Activated CD4-positive, alpha-beta T cell treated with anti-CD3 and anti-CD28 coated beads, Interleukin-2, amount 10 ng/mL, durations not matched to agents 7 days and 5 days (primary cell): ENCODE measurements around the gene MKI67. TPM values are rescaled to one million over a fixed set of nuclear protein-coding genes. Genes with fewer than 3 reads are reported as not detected.
A peak's percentile ranks its signal among the peaks of the same experiment; 100 is the strongest.

ENCODE experiments used
- CTCF ChIA-PET: fragments of 350-600 bp; sonication (Branson Sonifier 250); formaldehyde crosslinking; loops from one replicate; lab custom pipeline; 2021; ENCODE audit warnings: antibody characterized with exemption; lab: Charles Lee
- POLR2A ChIA-PET: fragments of 350-600 bp; sonication (Branson Sonifier 250); formaldehyde crosslinking; loops from one replicate; lab custom pipeline; 2021; ENCODE audit warnings: antibody characterized with exemption; lab: Charles Lee
- DNase-seq: peaks from one replicate; pipeline ENCODE4 v3.0.0-alpha.2; 2020
- H3K27ac Mint-ChIP-seq: one replicate; pipeline ENCODE4 v1.8.0; 2021; ENCODE audit warnings: mild to moderate bottlenecking, moderate library complexity, mixed read lengths
- H3K27me3 Mint-ChIP-seq: one replicate; pipeline ENCODE4 v1.8.0; 2021; ENCODE audit warnings: mixed read lengths
- H3K36me3 Mint-ChIP-seq: one replicate; pipeline ENCODE4 v1.8.0; 2021; ENCODE audit warnings: low read depth, mixed read lengths
- H3K4me1 Mint-ChIP-seq: one replicate; pipeline ENCODE4 v1.8.0; 2021; ENCODE audit warnings: mixed read lengths
- H3K4me3 Mint-ChIP-seq: one replicate; pipeline ENCODE4 v1.8.0; 2021; ENCODE audit warnings: mild to moderate bottlenecking, moderate library complexity, mixed read lengths
- H3K9me3 Mint-ChIP-seq: one replicate; pipeline ENCODE4 v1.8.0; 2021; ENCODE audit warnings: mixed read lengths
- total RNA-seq, 2 experiments: library from RNA; stranded (reverse); gene quantifications; one replicate each; pipeline ENCODE4 v1.2.3, GENCODE V29; 2021

MKI67 gene
- total RNA-seq, 2 experiments from 2014 or later: 328 to 345 TPM

DNA sequence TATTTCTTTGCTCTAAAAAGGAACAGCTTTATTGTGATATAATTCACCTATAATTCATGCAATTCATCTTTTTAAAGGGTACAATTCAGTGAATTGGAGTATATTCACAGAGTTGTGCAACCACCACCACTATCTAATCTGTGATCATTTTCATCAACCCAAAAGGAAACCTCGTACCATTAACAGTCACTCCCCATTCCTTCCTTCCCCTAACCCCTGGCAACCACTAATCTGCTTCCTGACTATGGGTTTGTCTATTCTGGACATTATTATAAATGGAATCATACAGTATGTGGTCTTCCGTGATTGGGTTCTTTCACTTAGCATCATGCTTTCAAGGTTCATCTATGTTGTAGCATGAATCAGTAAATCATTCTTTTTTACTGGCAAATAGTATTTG, 52.3 kb downstream of the MKI67 start:
- POLR2A ChIA-PET: no interaction called here
- H3K4me3 Mint-ChIP-seq: no peak overlapping the region
- CTCF ChIA-PET: interaction anchor here (1.8 to 3.0 kb wide), 2 partner anchors 11 to 39 kb away, joined by 5 to 12 read pairs; no protein-coding TSS in a partner anchor
- H3K4me1 Mint-ChIP-seq: peaks cover 17% of the 10 kb centered on the region
- H3K9me3 Mint-ChIP-seq: no peaks in the 10 kb centered on the region
- DNase-seq: no peak
- H3K27me3 Mint-ChIP-seq: no peaks in the 10 kb centered on the region
- H3K27ac Mint-ChIP-seq: no peak overlapping the region
- peaks cover 35% of the 10 kb centered on the region for H3K36me3 Mint-ChIP-seq

DNA sequence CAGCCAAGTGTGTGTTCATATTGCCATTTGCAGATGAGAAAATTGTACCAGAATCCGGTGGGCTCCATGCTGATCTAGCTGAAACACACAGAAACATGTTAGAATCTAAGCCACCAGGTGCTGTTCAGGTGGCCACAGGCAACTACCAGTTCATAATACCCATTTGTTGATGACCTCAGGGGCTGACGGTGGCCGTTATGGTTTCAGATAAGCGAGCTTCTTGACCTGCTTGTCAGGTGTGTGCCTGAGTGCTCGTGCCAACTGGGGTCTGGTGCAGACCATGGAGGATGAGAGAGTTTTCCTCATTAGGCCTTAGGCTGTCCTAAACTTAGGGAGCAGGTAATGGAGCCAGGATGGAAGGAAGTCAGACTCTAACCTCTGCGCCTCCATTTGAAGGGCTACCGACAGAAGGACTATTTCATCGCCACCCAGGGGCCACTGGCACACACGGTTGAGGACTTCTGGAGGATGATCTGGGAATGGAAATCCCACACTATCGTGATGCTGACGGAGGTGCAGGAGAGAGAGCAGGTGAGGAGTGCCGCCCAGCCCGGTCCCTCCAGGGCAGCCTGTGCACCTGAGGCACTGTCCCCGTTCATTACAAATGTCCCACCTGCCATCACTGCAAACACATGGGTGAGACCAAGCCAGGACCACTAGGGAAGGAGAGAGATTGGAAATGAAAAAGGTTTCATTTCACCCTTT, 53.1 kb downstream of the MKI67 start:
- POLR2A ChIA-PET: no interaction called here
- no peaks in the 10 kb centered on the region for H3K27me3 Mint-ChIP-seq
- H3K4me1 Mint-ChIP-seq: peaks cover 17% of the 10 kb centered on the region
- no peak overlapping the region for H3K4me3 Mint-ChIP-seq
- H3K27ac Mint-ChIP-seq: no peak overlapping the region
- DNase-seq: no peak
- CTCF ChIA-PET: interaction anchor here (3.0 kb wide), 1 partner anchor 38 kb away, joined by 12 read pairs; no protein-coding TSS in a partner anchor
- H3K36me3 Mint-ChIP-seq: peaks cover 37% of the 10 kb centered on the region
- no peaks in the 10 kb centered on the region for H3K9me3 Mint-ChIP-seq

- CTCF ChIA-PET: interaction anchor here (4.4 kb wide), 1 partner anchor 37 kb away, joined by 51 read pairs; no protein-coding TSS in a partner anchor
- POLR2A ChIA-PET: no interaction called here
- Mint-ChIP-seq H3K27me3 (no peaks in the 10 kb centered on the region), H3K4me1 (peaks cover 22% of the 10 kb centered on the region), H3K9me3 (peaks cover 4% of the 10 kb centered on the region), H3K4me3 (no peak overlapping the region), H3K36me3 (peaks cover 44% of the 10 kb centered on the region), H3K27ac (no peak overlapping the region)
- no peak for DNase-seq
Observed at GRCh38 chr10:128072046-128072445, 54.2 kb downstream of the MKI67 start.

- ChIA-PET POLR2A (no interaction called here), CTCF (interaction anchor here (4.4 kb wide), 1 partner anchor 37 kb away, joined by 51 read pairs; no protein-coding TSS in a partner anchor)
- DNase-seq: no peak
- Mint-ChIP-seq H3K36me3 (peaks cover 51% of the 10 kb centered on the region), H3K4me3 (no peak overlapping the region), H3K27ac (peak overlapping the region; percentile 47), H3K9me3 (peaks cover 5% of the 10 kb centered on the region), H3K27me3 (no peaks in the 10 kb centered on the region), H3K4me1 (peaks cover 29% of the 10 kb centered on the region)
Observed at GRCh38 chr10:128071417-128071782, 54.8 kb downstream of the MKI67 start.

DNA sequence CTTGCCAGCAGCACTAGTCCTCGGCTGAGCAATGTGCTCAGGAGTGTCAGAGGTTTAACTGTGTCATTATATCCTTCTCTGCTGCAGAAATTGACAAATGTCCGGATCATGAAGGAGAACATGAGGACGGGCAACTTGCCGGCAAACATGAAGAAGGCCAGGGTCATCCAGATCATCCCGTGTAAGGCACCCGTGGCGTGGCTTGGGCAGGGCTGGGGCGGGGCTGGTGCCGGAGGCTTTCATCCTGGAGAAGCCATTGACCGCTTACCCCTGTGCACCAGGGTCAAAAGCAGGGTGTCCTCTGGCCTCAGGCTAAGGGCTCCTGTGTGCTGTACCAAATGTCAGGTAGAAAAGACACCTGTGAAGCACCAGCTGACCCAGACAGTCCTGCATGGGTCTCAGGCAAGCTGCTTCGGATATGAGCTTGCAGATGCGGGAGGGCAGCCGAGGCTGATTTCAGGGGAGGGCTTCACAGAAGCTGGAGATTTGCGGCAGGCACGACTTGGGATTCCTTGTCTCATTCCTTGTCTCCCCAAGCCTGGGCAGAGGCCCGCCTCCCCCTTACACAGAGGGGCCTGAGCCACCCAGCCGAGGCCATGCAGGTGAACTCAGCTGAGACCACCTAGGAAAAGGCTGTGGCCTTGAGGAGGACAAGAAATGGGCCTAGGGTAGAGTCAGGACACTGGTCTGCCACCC, 55.4 kb downstream of the MKI67 start:
- H3K36me3 Mint-ChIP-seq: peaks cover 56% of the 10 kb centered on the region
- no peaks in the 10 kb centered on the region for H3K27me3 Mint-ChIP-seq
- peak overlapping the region; percentile 47 for H3K27ac Mint-ChIP-seq
- ChIA-PET CTCF (interaction anchor here (0.6 to 4.4 kb wide), 5 partner anchors 11 to 165 kb away, joined by 3 to 51 read pairs (median 11); no protein-coding TSS in a partner anchor), POLR2A (no interaction called here)
- peaks cover 32% of the 10 kb centered on the region for H3K4me1 Mint-ChIP-seq
- DNase-seq: no peak
- no peak overlapping the region for H3K4me3 Mint-ChIP-seq
- H3K9me3 Mint-ChIP-seq: peaks cover 5% of the 10 kb centered on the region

DNA sequence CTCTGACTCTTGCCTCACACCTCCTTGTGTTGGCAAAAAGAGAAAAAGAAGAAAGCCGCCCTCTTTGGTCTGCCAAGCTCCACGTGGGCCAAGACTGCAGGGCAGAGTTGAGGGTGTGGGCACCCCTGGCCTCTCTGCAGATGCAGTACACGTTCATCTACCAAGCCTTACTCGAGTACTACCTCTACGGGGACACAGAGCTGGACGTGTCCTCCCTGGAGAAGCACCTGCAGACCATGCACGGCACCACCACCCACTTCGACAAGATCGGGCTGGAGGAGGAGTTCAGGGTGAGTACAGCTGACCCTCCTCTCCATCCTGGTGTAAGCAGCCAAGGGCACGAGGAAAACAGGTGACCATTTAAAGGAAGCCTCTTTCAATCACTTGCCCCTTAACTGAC, 56.1 kb downstream of the MKI67 start:
- POLR2A ChIA-PET: no interaction called here

GRCh38 chr10:128069351-128070051, 56.7 kb downstream of the MKI67 start:
- ChIA-PET POLR2A (no interaction called here), CTCF (interaction anchor here (0.9 to 4.4 kb wide), 33 partner anchors 9 to 215 kb away, joined by 3 to 51 read pairs (median 4); partner anchors contain the start of gene PTPRE)
- Mint-ChIP-seq H3K36me3 (peaks cover 57% of the 10 kb centered on the region), H3K27me3 (no peaks in the 10 kb centered on the region), H3K9me3 (peaks cover 5% of the 10 kb centered on the region), H3K4me1 (peaks cover 46% of the 10 kb centered on the region), H3K4me3 (no peak overlapping the region), H3K27ac (no peak overlapping the region)
- peak; percentile 82 for DNase-seq

More for the DNA sequence above, 56.1 kb downstream of the MKI67 start:
- no peak overlapping the region for H3K27ac Mint-ChIP-seq
- H3K4me3 Mint-ChIP-seq: no peak overlapping the region
- H3K36me3 Mint-ChIP-seq: peaks cover 59% of the 10 kb centered on the region
- CTCF ChIA-PET: interaction anchor here (0.6 to 4.4 kb wide), 14 partner anchors 10 to 175 kb away, joined by 3 to 51 read pairs (median 6); no protein-coding TSS in a partner anchor
- H3K9me3 Mint-ChIP-seq: peaks cover 5% of the 10 kb centered on the region
- H3K27me3 Mint-ChIP-seq: no peaks in the 10 kb centered on the region
- no peak for DNase-seq
- peaks cover 39% of the 10 kb centered on the region for H3K4me1 Mint-ChIP-seq

DNA sequence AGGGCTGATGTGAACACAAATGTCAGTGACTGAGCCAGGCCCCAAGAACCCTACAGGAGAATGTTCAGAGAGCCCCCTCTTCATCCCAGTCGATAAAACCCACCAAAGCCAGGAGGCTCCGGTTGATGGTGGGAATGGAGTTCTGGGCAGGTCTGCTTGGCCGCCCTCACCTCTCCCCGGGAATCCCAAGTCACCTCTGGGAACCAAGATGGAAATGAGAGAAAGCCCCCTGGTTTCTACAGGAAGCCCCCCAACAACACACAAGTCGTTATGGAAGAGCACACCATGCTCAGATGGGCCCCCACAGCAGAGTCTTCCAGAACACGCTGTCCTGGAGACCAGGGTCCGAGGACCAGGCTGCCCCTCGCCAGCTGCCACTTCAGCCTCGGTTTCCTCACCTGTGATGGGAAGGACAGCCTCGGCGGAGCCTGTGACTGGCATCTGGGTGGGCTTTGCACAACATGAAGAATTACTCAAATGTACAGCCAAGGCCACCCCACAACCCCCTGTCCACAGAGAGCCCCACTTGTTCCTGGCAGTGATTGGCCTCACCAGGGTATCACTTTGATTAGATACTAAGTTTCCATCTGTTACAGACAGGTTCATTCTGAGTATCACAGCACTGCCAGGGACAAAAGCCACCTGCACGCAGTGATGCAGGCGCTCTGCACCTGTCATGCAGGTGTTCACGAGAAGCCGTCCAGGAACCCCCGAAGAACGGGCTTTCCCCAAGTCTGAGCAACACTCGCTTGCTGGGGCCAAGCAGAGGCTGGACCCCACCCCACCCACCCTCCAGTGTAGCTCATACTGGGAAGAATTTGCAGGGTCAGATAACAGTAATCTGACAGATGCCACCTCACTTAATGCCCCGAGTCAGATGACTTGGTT, 57.6 kb downstream of the MKI67 start:
- ChIA-PET POLR2A (no interaction called here), CTCF (interaction anchor here (0.6 to 4.4 kb wide), 34 partner anchors 9 to 215 kb away, joined by 3 to 51 read pairs (median 4); partner anchors contain the start of gene PTPRE)
- H3K36me3 Mint-ChIP-seq: peaks cover 52% of the 10 kb centered on the region
- no peak overlapping the region for H3K27ac Mint-ChIP-seq
- peaks cover 5% of the 10 kb centered on the region for H3K9me3 Mint-ChIP-seq
- DNase-seq: no peak
- H3K4me3 Mint-ChIP-seq: no peak overlapping the region
- peaks cover 49% of the 10 kb centered on the region for H3K4me1 Mint-ChIP-seq
- H3K27me3 Mint-ChIP-seq: no peaks in the 10 kb centered on the region

- no peak overlapping the region for H3K27ac Mint-ChIP-seq
- no peaks in the 10 kb centered on the region for H3K27me3 Mint-ChIP-seq
- peaks cover 52% of the 10 kb centered on the region for H3K4me1 Mint-ChIP-seq
- no peak overlapping the region for H3K4me3 Mint-ChIP-seq
- POLR2A ChIA-PET: no interaction called here
- peaks cover 5% of the 10 kb centered on the region for H3K9me3 Mint-ChIP-seq
- CTCF ChIA-PET: interaction anchor here (0.6 to 4.4 kb wide), 4 partner anchors 20 to 132 kb away, joined by 3 to 51 read pairs (median 11); no protein-coding TSS in a partner anchor
- DNase-seq: no peak
- peaks cover 45% of the 10 kb centered on the region for H3K36me3 Mint-ChIP-seq
Observed at GRCh38 chr10:128067691-128068397, 58.4 kb downstream of the MKI67 start.

DNA sequence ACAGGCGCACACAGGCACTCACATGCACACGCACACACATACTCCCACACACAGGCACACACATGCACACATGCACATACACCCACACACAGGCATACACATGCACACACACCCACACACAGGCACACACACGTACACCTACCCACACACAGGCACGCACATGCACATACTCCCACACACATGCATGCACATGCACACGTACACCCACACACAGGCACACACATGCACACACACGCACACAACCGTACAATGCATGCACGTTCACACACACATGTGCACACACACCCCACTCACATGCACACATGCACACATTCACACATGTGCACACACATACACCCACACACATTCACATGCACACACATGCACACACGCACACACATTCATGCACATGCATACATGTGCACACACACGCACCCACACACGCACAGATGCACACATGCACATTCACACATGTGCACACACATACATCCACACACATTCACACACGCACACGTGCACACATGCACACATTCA, 59.3 kb downstream of the MKI67 start:
- CTCF ChIA-PET: no interaction called here
- peaks cover 61% of the 10 kb centered on the region for H3K4me1 Mint-ChIP-seq

DNA sequence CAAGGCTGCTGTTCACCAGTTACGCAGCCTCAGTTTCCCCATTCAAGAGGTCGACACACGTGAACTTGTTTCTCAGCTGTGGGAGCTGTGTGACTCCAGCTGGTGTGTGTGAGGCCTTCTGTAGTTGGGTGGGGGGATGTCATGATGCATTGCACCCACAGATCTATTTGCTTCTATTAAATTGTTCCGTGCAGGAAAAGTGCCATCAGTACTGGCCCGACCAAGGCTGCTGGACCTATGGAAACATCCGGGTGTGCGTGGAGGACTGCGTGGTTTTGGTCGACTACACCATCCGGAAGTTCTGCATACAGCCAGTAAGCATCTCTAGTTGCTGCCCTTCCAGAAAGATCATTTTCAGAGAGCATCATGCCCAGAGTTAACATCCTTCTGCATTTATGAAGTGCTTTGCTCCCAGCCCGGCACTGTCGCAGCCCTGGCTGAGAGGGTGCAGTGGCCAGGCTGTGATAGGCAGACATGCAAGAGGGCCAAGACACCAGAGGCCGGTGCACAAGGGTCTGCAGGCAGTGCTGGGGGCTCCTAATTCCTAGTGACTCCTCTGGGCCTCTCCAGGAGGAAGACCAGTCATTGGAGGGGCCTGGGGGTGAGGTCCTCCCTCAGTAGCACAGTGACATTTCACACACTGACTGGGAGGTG, 60.2 kb downstream of the MKI67 start:
- Mint-ChIP-seq H3K27me3 (no peaks in the 10 kb centered on the region), H3K4me3 (no peak overlapping the region), H3K27ac (no peak overlapping the region), H3K36me3 (peaks cover 50% of the 10 kb centered on the region), H3K9me3 (peaks cover 5% of the 10 kb centered on the region), H3K4me1 (peaks cover 60% of the 10 kb centered on the region)
- POLR2A ChIA-PET: no interaction called here
- no peak for DNase-seq
- CTCF ChIA-PET: interaction anchor here (2.7 kb wide), 1 partner anchor 30 kb away, joined by 16 read pairs; no protein-coding TSS in a partner anchor

More for the DNA sequence above, 59.3 kb downstream of the MKI67 start:
- POLR2A ChIA-PET: no interaction called here
- no peak for DNase-seq
- Mint-ChIP-seq H3K9me3 (peaks cover 5% of the 10 kb centered on the region), H3K27ac (peak overlapping the region; percentile 6), H3K4me3 (no peak overlapping the region), H3K36me3 (peaks cover 47% of the 10 kb centered on the region), H3K27me3 (no peaks in the 10 kb centered on the region)
